HG02970 (cell line): ENCODE measurements around the gene CAT.

Experiments
- ATAC-seq: cut with Tn5 transposase; IDR thresholded peaks from one replicate; pipeline ENCODE4 v1.9.1; 2021; ENCODE audit warnings: mild to moderate bottlenecking, moderate library complexity, moderate number of reproducible peaks; ENCODE audit not compliant: unreplicated experiment, low FRiP score

Gene CAT

DNA sequence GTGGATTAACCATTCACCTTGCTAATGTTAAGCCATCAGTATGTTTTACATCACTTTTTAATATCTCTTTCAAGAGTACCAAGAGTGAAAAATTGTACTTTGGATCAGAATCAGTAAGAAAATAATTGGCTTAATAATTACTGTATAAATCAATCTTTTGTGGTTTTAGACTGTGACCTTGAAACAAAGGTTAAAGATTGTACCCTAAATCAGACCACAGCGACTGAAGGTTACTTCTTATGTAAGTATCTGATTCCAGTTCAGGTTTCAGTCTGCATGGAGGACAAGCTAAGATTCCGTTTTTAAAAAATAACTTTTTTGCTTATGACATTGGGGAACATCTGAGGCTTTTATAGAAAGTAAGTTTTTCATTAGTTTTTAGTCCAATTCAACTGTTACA is 18.9 kb downstream of the CAT start:
- ATAC-seq = no peak

- no peak for ATAC-seq
Observed at GRCh38 chr11:34458525-34458924, 19.8 kb downstream of the CAT start.

DNA sequence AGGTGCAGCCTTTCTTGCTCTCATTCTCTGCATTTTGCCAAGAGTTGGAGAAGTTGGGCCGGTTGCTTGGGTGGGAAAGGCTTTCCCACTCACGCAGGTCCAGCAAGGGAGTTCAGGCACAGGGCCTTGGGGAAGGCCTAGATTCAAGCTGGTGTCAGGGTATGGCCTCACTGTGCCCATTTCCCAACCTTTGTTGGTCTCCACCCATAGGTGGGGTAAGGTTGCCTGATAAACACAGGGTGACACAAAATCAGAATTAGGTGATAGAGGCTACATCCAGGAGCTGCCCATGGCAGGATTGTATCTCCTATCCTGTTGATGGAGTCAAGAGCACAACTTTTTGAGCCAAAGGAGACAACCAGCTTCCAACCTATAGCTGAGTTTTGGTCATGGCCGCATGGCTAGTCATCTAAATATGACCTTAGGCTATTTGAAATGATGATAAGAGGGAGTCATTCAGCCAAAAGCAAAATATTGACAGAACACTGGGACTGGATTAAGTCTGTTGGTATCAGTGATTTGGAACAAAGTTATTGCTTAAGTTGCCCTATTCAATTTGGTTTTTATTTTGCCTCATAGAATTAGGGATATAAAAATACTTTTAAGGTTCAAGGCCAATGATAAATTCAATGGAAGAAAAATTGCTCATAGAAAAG is 20.9 kb downstream of the CAT start:
- no peak for ATAC-seq

GRCh38 chr11:34460278-34460677 is 21.5 kb downstream of the CAT start:
- ATAC-seq = no peak

DNA sequence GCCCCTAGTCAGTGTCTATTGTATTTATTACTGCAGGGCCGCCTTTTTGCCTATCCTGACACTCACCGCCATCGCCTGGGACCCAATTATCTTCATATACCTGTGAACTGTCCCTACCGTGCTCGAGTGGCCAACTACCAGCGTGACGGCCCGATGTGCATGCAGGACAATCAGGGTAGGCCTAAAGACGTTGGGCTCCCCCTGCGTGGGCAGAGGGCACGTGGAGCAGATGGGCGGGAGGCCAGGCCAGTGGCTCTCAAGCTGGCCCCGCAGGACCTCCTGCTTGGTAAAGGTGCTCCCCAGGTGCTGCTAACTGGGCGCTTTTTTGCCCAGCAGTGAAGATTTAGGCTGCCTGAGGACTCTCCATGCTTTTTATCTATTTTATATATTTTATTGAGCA is 22.5 kb downstream of the CAT start:
- no peak for ATAC-seq

- ATAC-seq = no peak
Observed at GRCh38 chr11:34464591-34465051, 25.9 kb downstream of the CAT start.

DNA sequence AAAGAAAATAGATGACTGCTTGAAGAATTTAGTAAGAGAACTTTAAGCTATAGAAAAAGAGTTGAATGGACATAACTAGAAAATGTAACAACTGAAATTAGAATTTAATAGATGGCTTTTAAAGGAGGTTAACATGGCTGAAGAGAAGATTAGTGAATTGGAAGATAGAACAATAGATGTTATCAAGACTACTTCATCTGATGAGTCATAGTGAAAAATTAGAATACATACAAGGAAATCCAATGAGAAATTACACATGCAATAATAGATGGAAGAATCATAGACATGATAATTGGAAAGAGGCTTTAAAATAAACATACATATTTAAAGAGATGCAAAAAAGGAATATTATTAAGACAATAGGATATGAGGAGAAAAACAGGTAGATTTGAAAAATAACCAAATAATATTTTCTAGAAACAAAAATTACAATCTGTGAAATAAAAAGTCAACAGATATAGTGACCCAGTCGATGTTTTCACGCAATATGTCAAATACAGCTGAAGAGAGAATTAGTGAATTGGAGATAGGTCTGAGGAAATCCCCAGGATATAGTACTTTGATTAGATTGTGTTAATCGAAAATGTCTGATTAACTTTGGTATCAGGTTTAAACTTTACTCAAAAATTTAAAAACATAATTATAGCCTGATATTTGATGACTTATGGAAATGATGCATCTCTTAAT is 28.2 kb downstream of the CAT start:
- no peak for ATAC-seq

- no peak for ATAC-seq
Observed at GRCh38 chr11:34468209-34468841, 29.6 kb downstream of the CAT start.

DNA sequence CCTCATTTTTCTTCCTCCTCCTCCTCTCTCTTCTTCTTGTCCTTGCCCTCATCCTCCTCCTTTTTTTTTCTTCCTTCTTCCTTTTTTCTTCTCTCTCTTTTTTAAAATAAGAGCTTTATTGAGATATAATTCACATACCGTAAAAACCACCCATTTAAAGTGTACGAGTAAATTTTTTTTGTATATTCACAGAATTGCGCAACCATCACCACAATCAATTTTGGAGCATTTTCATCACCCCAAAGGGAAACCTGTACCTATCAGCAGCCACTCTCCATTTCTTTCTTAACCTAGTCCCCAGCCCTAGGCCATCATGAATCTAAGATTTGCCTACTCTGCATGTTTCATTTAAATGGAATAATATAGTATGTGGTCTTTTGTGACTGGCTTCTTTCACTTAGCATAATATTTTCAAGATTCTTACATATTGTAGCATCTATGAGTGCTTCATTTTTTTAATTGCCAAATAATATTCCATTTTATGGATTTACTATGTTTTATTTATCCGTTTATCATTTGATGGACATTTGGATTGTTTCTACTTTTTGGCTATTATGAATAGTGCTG is 35.0 kb downstream of the CAT start:
- ATAC-seq = no peak

DNA sequence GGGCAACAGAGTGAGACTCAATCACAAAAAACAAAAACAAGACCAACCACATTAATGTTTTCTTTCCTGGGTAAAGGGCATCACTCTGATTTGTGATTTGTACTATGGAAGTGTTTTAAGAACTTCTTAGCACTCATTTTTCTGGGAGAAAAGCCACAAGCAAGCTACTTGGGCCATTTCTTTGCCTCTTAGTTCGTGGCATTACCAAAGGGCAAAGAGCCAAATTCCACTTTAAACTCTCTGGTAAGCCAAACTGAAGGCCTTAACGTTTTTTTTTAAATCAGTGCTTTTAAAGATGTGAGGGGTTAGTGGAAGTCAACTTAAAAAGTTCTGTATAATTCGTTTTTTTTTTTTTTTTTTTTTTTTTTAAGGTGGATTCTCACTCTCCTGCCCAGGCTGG is 36.9 kb downstream of the CAT start:
- ATAC-seq = no peak

GRCh38 chr11:34476849-34477248 is 38.1 kb downstream of the CAT start:
- no peak for ATAC-seq

DNA sequence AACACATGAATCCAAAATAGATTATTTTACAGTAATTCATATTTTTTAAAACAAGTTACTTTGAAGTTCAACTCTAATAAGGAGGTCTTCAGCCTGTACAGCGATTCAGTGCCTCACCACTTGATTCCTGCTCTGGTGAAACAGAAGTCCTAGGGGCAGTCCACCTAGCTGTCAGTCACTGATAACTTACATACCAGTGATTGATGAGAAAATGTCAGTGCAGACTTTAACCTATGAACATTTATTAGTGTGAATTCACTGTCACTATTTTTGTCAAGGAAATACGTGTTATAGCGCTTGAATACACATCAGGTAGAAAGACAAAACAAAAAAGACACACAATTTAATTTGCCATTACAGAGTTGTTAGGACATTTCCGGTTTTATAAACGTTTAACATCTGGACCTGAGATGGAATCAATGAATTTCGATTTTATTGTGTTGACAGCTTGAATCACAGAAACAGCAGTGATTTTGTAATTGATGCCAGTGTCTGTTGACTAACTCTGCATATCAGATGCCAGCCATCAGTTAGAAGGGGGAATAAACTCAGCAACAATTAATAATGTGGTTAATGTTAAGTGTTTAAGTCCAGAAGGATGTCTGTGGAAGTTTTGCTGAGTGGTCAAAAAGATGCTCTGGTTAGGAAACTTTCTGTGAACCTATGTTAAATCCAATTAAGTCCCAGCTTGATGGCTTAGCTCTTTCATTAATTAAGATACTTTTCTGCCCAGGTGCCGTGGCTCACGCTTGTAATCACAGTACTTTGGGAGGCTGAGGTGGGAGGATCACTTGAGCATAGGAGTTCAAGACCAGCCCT is 40.3 kb downstream of the CAT start:
- ATAC-seq = no peak

DNA sequence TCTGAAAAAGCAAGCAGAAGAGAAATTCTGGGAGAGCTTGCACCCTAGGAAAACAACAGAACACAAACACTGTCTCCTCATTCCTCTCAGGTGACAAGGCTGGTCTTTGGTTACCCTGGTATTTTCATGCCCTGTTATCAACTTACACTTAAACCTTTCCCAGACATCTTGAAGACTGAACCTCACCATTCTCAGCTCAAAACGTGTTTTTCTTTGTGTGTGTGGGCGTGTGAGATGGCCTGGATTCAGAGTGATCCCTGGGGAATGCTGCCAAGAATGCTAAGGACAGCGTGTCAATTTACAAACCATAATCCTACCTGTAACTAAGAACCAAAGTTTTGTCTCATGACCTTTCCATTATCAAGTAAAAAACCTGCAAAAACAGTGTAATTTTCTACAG is 41.6 kb downstream of the CAT start:
- no peak for ATAC-seq

GRCh38 chr11:34481307-34481706 is 42.6 kb downstream of the CAT start:
- ATAC-seq = no peak

DNA sequence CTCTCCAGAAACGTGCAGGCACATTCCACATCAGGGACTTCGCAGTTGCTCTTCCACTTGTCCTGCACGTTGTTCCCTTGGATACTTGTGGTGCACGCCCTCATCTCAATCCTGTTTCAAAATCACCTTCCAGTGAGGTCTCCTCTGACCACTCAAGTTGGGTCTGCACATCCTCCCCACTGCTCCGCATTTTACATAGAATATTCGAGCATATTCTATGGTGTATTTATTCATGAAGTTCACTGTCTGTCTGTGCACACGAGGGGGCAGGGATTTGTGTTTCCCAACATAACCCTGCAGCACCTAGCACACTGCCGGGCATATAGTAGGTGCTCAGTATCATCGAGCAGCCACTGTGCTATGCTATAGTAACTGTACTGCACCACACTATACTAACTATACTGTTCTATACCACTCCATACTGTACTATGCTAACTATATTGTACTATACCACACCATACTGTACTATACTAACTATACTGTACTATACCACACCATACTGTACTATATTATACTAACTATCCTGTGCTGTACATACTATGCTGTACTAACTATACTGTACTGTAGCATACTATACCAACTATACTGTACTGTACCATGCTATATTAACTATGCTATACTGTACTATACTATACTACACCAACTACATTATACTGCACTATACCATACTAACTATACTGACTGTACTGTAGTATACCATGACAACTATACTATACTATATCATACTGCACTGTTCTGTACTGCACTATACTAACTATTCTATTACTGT is 44.6 kb downstream of the CAT start:
- no peak for ATAC-seq

- ATAC-seq = no peak
Observed at GRCh38 chr11:34487430-34487829, 48.7 kb downstream of the CAT start.

GRCh38 chr11:34488855-34489557 is 50.3 kb downstream of the CAT start:
- ATAC-seq = no peak

DNA sequence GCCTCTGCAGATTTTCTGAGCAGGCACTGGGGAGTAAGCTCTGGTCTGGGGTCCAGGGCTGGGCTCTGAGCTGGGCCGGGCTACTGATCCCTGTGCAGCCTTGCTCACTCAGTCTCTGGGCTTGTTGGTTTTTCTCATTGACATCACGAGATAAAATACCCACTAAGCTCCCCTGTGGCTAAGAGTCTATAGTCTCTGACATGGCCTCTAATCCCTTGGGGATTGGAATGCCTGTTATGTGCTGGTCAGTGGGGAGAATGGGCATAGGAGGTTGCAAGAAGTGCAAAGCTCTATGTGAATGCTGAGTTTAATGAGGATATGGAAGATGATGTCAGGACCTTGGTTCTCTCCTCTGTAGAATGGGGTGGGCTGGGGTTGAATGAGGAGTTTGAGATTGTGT is 51.6 kb downstream of the CAT start:
- ATAC-seq = no peak

DNA sequence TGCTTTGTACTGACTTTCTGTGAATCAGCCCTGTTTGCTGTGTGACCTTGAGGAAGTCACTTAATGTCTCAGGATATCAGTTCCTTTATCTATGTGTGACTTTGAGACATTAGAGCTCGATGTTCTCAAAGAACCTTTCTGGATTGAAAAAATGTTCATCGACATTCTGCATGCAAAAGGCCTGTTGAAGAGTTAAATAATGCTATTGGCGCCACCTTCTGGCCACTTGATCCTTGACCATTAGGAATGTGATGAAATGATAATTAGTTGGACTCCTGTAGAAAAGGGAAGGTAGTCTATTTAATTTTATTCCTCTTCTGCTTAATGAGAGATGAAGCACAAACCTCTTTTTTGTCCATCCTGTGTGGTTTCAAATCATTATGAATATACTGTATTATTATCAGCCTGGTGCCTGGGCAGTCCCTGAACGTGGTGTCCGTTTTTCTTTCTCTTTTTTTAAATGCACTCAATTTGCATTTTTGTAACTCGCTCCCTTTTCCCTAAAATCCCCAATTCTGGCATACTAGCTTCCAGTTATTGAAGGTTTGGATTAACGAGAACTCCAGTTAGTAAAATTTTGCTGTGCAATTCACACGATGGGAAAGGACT is 54.2 kb downstream of the CAT start:
- no peak for ATAC-seq
